ENCODE results near the gene PITRM1. TPM values are rescaled to one million over a fixed set of nuclear protein-coding genes. Genes with fewer than 3 reads are reported as not detected.

Gene PITRM1
- total RNA-seq, 4 donors from 2014 or later, result 81.9 to 123 (median 90.2) TPM

GRCh38 chr10:3098689-3099088 lies 73.9 kb downstream of the PITRM1 start:
- TF ChIP-seq CTCF (IDR thresholded peaks at IDR 0.05 in 4 of 5, conservative IDR thresholded peaks at IDR 0.05 in 1 of 5) (no peak), POLR2A (IDR thresholded peaks at IDR 0.05) (no peak)
- no peak overlapping the region for H3K27ac ChIP-seq
- DNase-seq (no peak), ATAC-seq (no peak)
- no peaks in the 10 kb centered on the region for H3K36me3 ChIP-seq
- intact Hi-C loops (cut with DNase I; ENCODE audit: low total_unique reads) (no loop called here), in situ Hi-C loops (cut with MboI; ENCODE audit: low sequenced_read_pairs in 4 of 4) (no loop called here)
- peaks cover 11 to 29% of the 10 kb centered on the region in 2 donors for H3K4me1 ChIP-seq
- no peaks in the 10 kb centered on the region for H3K27me3 ChIP-seq
- no peak overlapping the region for H3K4me3 ChIP-seq
- no peaks in the 10 kb centered on the region for H3K9me3 ChIP-seq

- no peak overlapping the region for H3K27ac ChIP-seq
- no peaks in the 10 kb centered on the region for H3K9me3 ChIP-seq
- ATAC-seq, result no peak
- no peaks in the 10 kb centered on the region for H3K36me3 ChIP-seq
- H3K4me3 ChIP-seq, result no peak overlapping the region
- intact Hi-C loops (cut with DNase I; ENCODE audit: low total_unique reads), result no loop called here
- no peaks in the 10 kb centered on the region for H3K27me3 ChIP-seq
- TF ChIP-seq CTCF (IDR thresholded peaks at IDR 0.05 in 4 of 5, conservative IDR thresholded peaks at IDR 0.05 in 1 of 5), result no peak
- TF ChIP-seq POLR2A (IDR thresholded peaks at IDR 0.05), result no peak
- in situ Hi-C loops (cut with MboI; ENCODE audit: low sequenced_read_pairs in 4 of 4), result no loop called here
- peaks cover 0 to 18% of the 10 kb centered on the region in 2 donors for H3K4me1 ChIP-seq
- DNase-seq, result no peak
Observed at GRCh38 chr10:3097160-3097559, 75.4 kb downstream of the PITRM1 start.

DNA sequence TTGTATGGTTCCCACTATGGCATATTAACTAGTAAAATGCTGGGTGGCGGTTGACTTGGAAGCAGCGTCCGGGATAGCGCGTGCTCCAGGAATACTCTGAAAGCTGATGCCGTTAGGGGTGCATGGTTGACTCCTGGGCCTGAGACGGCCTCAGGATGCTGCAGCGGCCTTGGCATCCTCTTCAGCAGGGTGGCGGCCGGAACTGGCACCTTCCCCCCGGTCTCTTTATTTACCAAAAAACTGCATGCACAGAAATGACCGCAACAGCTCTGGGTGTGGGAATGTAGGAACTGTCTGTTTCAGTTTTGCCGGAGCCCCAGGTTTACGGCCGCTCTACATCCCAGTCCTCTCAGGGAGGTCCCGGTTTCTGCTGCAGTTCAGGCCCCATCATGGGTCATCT lies 76.4 kb downstream of the PITRM1 start:
- intact Hi-C loops (cut with DNase I; ENCODE audit: low total_unique reads), result no loop called here
- DNase-seq (no peak), ATAC-seq (no peak)
- H3K36me3 ChIP-seq, result no peaks in the 10 kb centered on the region
- peaks cover 0 to 22% of the 10 kb centered on the region in 2 donors for H3K4me1 ChIP-seq
- H3K9me3 ChIP-seq, result no peaks in the 10 kb centered on the region
- TF ChIP-seq POLR2A (IDR thresholded peaks at IDR 0.05) (no peak), CTCF (IDR thresholded peaks at IDR 0.05 in 4 of 5, conservative IDR thresholded peaks at IDR 0.05 in 1 of 5) (no peak)
- no peaks in the 10 kb centered on the region for H3K27me3 ChIP-seq
- in situ Hi-C loops (cut with MboI; ENCODE audit: low sequenced_read_pairs in 4 of 4), result no loop called here
- H3K4me3 ChIP-seq, result peak overlapping the region in 1 of 4 donors; percentile 3
- H3K27ac ChIP-seq, result peak overlapping the region; percentile 16 to 69 (median 64)

- in situ Hi-C loops (cut with MboI; ENCODE audit: low sequenced_read_pairs in 4 of 4), result no loop called here
- peaks cover 0 to 27% of the 10 kb centered on the region in 2 donors for H3K4me1 ChIP-seq
Observed at GRCh38 chr10:3095373-3096139, 77.0 kb downstream of the PITRM1 start.

More at GRCh38 chr10:3095373-3096139, 77.0 kb downstream of the PITRM1 start:
- Histone ChIP-seq H3K27me3 (no peaks in the 10 kb centered on the region), H3K4me3 (peak overlapping the region in 2 of 4 donors; percentile 3 to 23), H3K36me3 (no peaks in the 10 kb centered on the region), H3K9me3 (no peaks in the 10 kb centered on the region), H3K27ac (peak overlapping the region; percentile 62 to 69 (median 64))
- DNase-seq, result no peak
- intact Hi-C loops (cut with DNase I; ENCODE audit: low total_unique reads), result no loop called here
- ATAC-seq, result peak; percentile 65 to 85
- TF ChIP-seq POLR2A (IDR thresholded peaks at IDR 0.05), result no peak
- TF ChIP-seq CTCF (IDR thresholded peaks at IDR 0.05 in 4 of 5, conservative IDR thresholded peaks at IDR 0.05 in 1 of 5), result no peak
